Measurements from ENCODE around the gene ERBIN. TPM values are rescaled to one million over a fixed set of nuclear protein-coding genes. Genes with fewer than 3 reads are reported as not detected.

Gene ERBIN
- total RNA-seq, 1 experiment from 2014 or later = 38.9 TPM

DNA sequence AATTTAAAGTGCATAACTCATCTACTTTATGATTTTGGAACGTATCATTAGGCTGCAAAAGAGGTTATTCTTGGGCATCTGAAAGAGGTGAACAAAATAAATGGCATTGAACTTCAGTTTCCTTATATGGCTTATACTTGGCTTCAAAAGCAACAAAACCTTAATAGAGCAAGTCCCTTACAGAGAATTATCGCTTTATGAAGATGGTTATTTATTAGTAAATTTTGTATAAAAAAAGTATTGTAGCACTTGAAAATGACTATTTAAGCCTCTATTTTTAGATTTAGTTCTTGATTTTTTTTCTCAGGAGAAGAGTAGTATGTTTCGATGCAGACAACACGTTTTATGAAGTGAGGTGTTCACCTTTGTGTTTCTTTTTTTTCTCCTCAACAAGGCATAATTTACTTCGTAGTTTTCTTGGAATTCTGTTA is 2.0 kb downstream of the ERBIN start:
- Histone ChIP-seq H3K36me3 (ENCODE audit: low read depth, low read length) (no peaks in the 10 kb centered on the region), H3F3A (ENCODE audit: low read length, unreplicated experiment) (no peaks in the 10 kb centered on the region), H3K9me2 (replicated peaks; ENCODE audit: low read length) (no peaks in the 10 kb centered on the region), H3K27me3 (ENCODE audit: low read length) (no peaks in the 10 kb centered on the region), H3K4me2 (ENCODE audit: low read length) (peak overlapping the region; percentile 85), H3K9me3 (ENCODE audit: low read length) (no peaks in the 10 kb centered on the region), H3K27ac (ENCODE audit: low read length) (no peak overlapping the region), H4K20me1 (ENCODE audit: low read length) (peaks cover 16% of the 10 kb centered on the region), H3K9ac (ENCODE audit: low read length) (peak overlapping the region; percentile 84), H3K4me3 (ENCODE audit: low read length) (peak overlapping the region; percentile 88), H3K79me2 (ENCODE audit: low read length) (peaks cover 89% of the 10 kb centered on the region), H3K4me1 (ENCODE audit: insufficient read depth, low read length) (peaks cover 9% of the 10 kb centered on the region), H2AFZ (ENCODE audit: low read length) (no peak overlapping the region)
- BruUV-seq (replicated peaks) = no TSS peak
- CTCF ChIA-PET = no interaction called here
- DNase-seq (no peak), ATAC-seq (no peak)
- intact Hi-C loops (cut with micrococcal nuclease) = loop anchor here (5.0 to 10.0 kb wide), 5 partner anchors 56 to 216 kb away; partner anchors contain the start of genes NLN, SGTB and SREK1
- POLR2A ChIA-PET (ENCODE audit: unreplicated experiment) = no interaction called here
- TF ChIP-seq EZH2phosphoT487 (IDR thresholded peaks at IDR 0.05; ENCODE audit: borderline replicate concordance, low read length) (no peak), CTCF (conservative IDR thresholded peaks at IDR 0.05; ENCODE audit: low read depth, low read length) (no peak), EZH2 (IDR thresholded peaks at IDR 0.05; ENCODE audit: low read length, unreplicated experiment) (no peak)

DNA sequence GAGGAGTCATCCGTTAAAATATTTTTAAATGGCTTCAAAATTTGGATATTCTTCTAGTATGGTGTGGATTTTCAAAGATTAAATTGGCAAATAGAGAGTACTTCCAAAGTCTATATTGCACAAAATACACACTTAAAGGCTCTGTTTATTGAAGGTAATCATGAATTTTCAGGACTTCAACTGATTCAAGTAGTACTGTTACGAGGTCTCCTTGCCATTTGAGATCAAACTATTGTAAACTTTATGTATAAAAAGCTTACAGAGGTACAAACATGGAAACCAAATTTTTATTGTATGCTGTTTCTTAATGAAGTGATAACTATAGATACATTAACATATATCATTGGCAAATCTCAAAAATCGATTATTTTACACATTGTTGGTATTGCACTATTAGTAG is 2.5 kb downstream of the ERBIN start:
- TF ChIP-seq CTCF (conservative IDR thresholded peaks at IDR 0.05; ENCODE audit: low read depth, low read length) (no peak), EZH2phosphoT487 (IDR thresholded peaks at IDR 0.05; ENCODE audit: borderline replicate concordance, low read length) (no peak), EZH2 (IDR thresholded peaks at IDR 0.05; ENCODE audit: low read length, unreplicated experiment) (no peak)
- Histone ChIP-seq H3K4me1 (ENCODE audit: insufficient read depth, low read length) (peaks cover 4% of the 10 kb centered on the region), H3K27ac (ENCODE audit: low read length) (no peak overlapping the region), H3K36me3 (ENCODE audit: low read depth, low read length) (no peaks in the 10 kb centered on the region), H3K4me3 (ENCODE audit: low read length) (peak overlapping the region; percentile 88), H3K9me3 (ENCODE audit: low read length) (no peaks in the 10 kb centered on the region), H3K4me2 (ENCODE audit: low read length) (peak overlapping the region; percentile 85), H3F3A (ENCODE audit: low read length, unreplicated experiment) (no peaks in the 10 kb centered on the region), H3K9me2 (replicated peaks; ENCODE audit: low read length) (no peaks in the 10 kb centered on the region), H3K79me2 (ENCODE audit: low read length) (peaks cover 91% of the 10 kb centered on the region), H2AFZ (ENCODE audit: low read length) (no peak overlapping the region), H4K20me1 (ENCODE audit: low read length) (peaks cover 16% of the 10 kb centered on the region), H3K9ac (ENCODE audit: low read length) (peak overlapping the region; percentile 84; the same call in 1 of the 2 replicates), H3K27me3 (ENCODE audit: low read length) (no peaks in the 10 kb centered on the region)
- POLR2A ChIA-PET (ENCODE audit: unreplicated experiment) = interaction anchor here (0.6 kb wide), 1 partner anchor 155 kb away, joined by 3 read pairs; no protein-coding TSS in a partner anchor
- intact Hi-C loops (cut with micrococcal nuclease) = loop anchor here (5.0 to 10.0 kb wide), 5 partner anchors 57 to 216 kb away; partner anchors contain the start of genes NLN, SGTB and SREK1
- no TSS peak for BruUV-seq (replicated peaks)
- DNase-seq = no peak
- CTCF ChIA-PET = no interaction called here
- no peak for ATAC-seq

DNA sequence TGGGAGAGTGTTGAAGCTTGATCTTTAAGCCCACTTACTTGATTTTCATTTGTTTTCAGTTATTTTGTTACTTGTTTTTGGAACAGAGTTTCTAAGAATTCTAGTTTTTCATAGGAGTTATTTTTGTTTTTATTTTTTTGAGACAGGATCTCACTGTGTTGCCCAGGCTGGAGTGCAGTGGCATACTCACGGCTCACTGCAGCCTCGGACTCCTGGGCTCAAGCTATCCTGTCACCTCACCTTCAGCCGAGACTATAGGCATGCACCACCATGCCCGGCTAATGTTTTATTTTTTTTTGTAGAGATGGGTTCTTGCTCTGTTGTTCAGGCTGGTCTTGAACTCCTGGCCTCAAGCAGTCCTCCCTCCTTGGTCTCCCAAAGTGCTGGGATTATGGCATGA is 6.3 kb downstream of the ERBIN start:
- Histone ChIP-seq H3K79me2 (ENCODE audit: low read length) (peaks cover 100% of the 10 kb centered on the region), H3K4me3 (ENCODE audit: low read length) (no peak overlapping the region), H3K36me3 (ENCODE audit: low read depth, low read length) (no peaks in the 10 kb centered on the region), H3F3A (ENCODE audit: low read length, unreplicated experiment) (no peaks in the 10 kb centered on the region), H3K9me3 (ENCODE audit: low read length) (no peaks in the 10 kb centered on the region), H3K27me3 (ENCODE audit: low read length) (no peaks in the 10 kb centered on the region), H3K9ac (ENCODE audit: low read length) (no peak overlapping the region), H3K4me1 (ENCODE audit: insufficient read depth, low read length) (no peaks in the 10 kb centered on the region), H3K27ac (ENCODE audit: low read length) (no peak overlapping the region), H3K4me2 (ENCODE audit: low read length) (no peak overlapping the region), H3K9me2 (replicated peaks; ENCODE audit: low read length) (no peaks in the 10 kb centered on the region), H2AFZ (ENCODE audit: low read length) (no peak overlapping the region), H4K20me1 (ENCODE audit: low read length) (peaks cover 25% of the 10 kb centered on the region)
- ATAC-seq (no peak), DNase-seq (no peak)
- TF ChIP-seq EZH2phosphoT487 (IDR thresholded peaks at IDR 0.05; ENCODE audit: borderline replicate concordance, low read length) = no peak
- no peak for TF ChIP-seq CTCF (conservative IDR thresholded peaks at IDR 0.05; ENCODE audit: low read depth, low read length)
- TF ChIP-seq EZH2 (IDR thresholded peaks at IDR 0.05; ENCODE audit: low read length, unreplicated experiment) = no peak
- BruUV-seq (replicated peaks) = no TSS peak
- intact Hi-C loops (cut with micrococcal nuclease) = no loop called here
- ChIA-PET POLR2A (ENCODE audit: unreplicated experiment) (no interaction called here), CTCF (no interaction called here)

Data from PC-3 (cell line).